Measurements from ENCODE around the gene HP.

DNA sequence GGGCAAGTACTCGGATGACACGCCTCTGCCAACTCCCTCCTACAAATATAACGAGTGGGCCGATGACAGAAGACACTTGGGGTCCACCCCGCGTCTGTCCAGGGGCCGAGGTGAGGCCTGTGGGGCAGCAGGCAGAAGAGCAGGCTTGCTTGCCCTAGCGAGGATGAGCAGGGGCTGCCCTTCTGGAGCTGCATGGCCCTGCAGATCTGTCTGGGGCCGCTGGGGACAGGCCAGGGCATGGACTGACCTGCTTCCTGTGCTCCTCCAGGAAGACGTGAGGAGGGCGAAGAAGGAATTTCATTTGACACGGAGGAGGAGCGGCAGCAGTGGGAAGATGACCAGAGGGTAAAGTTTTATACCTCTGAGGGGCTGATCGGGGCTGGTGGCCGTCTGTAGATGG is 44.6 kb downstream of the HP start:
- TF ChIP-seq EZH2 (IDR thresholded peaks at IDR 0.05; ENCODE audit: borderline replicate concordance, insufficient read depth, low read depth, low read length, poor library complexity, severe bottlenecking): no peak
- TF ChIP-seq, protein P1, sequence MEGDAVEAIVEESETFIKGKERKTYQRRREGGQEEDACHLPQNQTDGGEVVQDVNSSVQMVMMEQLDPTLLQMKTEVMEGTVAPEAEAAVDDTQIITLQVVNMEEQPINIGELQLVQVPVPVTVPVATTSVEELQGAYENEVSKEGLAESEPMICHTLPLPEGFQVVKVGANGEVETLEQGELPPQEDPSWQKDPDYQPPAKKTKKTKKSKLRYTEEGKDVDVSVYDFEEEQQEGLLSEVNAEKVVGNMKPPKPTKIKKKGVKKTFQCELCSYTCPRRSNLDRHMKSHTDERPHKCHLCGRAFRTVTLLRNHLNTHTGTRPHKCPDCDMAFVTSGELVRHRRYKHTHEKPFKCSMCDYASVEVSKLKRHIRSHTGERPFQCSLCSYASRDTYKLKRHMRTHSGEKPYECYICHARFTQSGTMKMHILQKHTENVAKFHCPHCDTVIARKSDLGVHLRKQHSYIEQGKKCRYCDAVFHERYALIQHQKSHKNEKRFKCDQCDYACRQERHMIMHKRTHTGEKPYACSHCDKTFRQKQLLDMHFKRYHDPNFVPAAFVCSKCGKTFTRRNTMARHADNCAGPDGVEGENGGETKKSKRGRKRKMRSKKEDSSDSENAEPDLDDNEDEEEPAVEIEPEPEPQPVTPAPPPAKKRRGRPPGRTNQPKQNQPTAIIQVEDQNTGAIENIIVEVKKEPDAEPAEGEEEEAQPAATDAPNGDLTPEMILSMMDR (IDR thresholded peaks at IDR 0.05): no peak
